RWPE1 (cell line): ENCODE measurements around the gene ZSWIM6.

Experiments used
- CTCF ChIA-PET: fragments of 350-600 bp; sonication (Branson Sonifier 250); formaldehyde crosslinking; extraction: SDS; loops from one replicate; lab custom pipeline; 2021; lab: Yijun Ruan, JAX
- POLR2A ChIA-PET: fragments of 400-600 bp; formaldehyde crosslinking; extraction: SDS; loops from one replicate; lab custom pipeline; 2020; ENCODE audit warnings: antibody characterized with exemption; ENCODE audit not compliant: low non-redundant PET; lab: Yijun Ruan, JAX
- DNase-seq: peaks from one replicate; pipeline ENCODE4 v3.0.0; 2012; ENCODE audit warnings: low spot score
- H3K27ac ChIP-seq: fragments of 450-650 bp; 2 replicates; pipeline ENCODE4 v1.5.1; 2017
- CTCF ChIP-seq: fragments of 450-650 bp; conservative IDR thresholded peaks from 2 replicates; pipeline ENCODE4 v1.5.1; 2017; ENCODE audit warnings: low read depth, mild to moderate bottlenecking

The ZSWIM6 gene

GRCh38 chr5:61351733-61352132 lies 19.7 kb downstream of the ZSWIM6 start:
- no peak for DNase-seq
- CTCF ChIA-PET = no interaction called here
- no peak overlapping the region for H3K27ac ChIP-seq
- POLR2A ChIA-PET = no interaction called here
- TF ChIP-seq CTCF = no peak

DNA sequence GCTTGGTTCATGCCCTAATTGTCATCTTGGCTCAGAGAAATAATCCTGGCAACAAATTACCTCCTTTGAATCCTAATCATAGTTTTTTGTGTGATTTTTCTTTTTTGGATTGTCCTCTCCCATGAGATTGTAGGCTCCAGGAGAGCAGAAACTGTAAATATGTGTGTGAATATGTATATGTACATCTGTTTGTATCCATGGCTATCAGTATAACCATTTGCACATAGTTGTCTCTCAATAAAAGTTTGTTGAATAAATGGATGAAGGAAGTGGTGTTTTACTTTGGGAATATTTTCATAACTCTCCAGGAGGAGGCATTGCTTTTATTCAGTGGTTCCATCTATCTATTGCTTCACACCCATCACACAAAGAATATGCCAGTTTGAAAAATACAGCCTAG lies 20.1 kb downstream of the ZSWIM6 start:
- no peak for TF ChIP-seq CTCF
- ChIA-PET POLR2A (no interaction called here), CTCF (no interaction called here)
- DNase-seq = no peak
- no peak overlapping the region for H3K27ac ChIP-seq

DNA sequence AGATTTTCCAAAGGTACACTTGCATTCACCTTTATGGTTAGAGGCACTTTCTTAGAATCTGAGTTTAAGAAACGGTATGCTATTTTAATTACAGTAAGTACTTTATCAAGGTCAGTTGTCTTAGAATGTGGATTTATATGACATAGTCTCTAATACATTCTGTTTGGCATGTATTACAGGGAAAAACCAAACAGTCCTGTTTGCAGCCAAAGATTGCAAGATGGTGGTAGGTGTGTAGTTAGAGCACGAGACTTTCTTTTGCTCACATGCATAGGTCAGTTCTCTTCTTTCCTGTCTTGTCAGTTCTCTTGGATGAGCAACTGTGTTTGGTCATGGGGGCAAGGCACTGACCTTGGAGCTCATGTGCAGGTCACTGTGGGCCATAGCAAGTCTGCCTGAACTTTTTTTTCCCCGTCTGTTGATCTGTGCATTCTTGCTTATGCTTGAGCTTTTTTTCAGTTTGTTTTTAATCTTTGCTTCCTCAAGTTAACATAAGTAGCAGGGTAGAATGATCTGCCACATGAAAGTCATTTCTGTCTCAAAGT lies 20.6 kb downstream of the ZSWIM6 start:
- no peak for DNase-seq
- no peak overlapping the region for H3K27ac ChIP-seq
- TF ChIP-seq CTCF = no peak
- ChIA-PET CTCF (no interaction called here), POLR2A (no interaction called here)

GRCh38 chr5:61353293-61353692 lies 21.2 kb downstream of the ZSWIM6 start:
- H3K27ac ChIP-seq = no peak overlapping the region
- no peak for TF ChIP-seq CTCF
- ChIA-PET CTCF (interaction anchor here (0.6 kb wide), 1 partner anchor 547 kb away, joined by 3 read pairs; no protein-coding TSS in a partner anchor), POLR2A (no interaction called here)
- DNase-seq = no peak

DNA sequence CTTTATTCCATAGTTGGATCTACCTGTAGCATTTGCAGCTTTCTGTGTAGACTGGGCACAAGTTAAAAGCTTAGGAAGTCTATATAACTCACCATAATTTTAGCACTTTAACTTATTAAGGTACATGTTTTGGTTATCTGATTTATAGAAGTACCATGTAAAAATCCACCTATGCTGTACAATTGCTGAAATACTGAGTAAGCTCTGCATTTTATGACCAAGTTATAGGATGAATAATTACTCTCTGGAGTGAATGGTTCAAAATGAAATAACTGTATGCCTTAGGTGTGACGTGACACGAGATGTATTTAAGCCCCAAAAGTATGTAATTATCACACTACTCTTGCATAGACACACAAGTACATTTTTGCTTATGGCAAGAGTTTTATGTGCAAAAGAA lies 22.1 kb downstream of the ZSWIM6 start:
- TF ChIP-seq CTCF = no peak
- no peak overlapping the region for H3K27ac ChIP-seq
- no peak for DNase-seq
- ChIA-PET CTCF (no interaction called here), POLR2A (no interaction called here)

- TF ChIP-seq CTCF = no peak; the same call in 1 of the 2 replicates
- no peak overlapping the region for H3K27ac ChIP-seq
- DNase-seq = no peak
- CTCF ChIA-PET = interaction anchor here (0.7 to 1.1 kb wide), 2 partner anchors 11 to 18 kb away, joined by 3 read pairs; no protein-coding TSS in a partner anchor
- POLR2A ChIA-PET = no interaction called here
Measured at GRCh38 chr5:61357745-61358144, 25.7 kb downstream of the ZSWIM6 start.
